Transverse colon (tissue), 4 donors: ENCODE results near the gene DGKD. TPM values are rescaled to one million over a fixed set of nuclear protein-coding genes. Genes with fewer than 3 reads are reported as not detected.

Experiments used
- DNase-seq: peaks from one replicate; pipeline ENCODE4 v3.0.0-alpha.2; 2019
- H3K27ac ChIP-seq, 4 donors: fragments of 200-600 bp; sonication (generic); 2 replicates each; pipeline ENCODE4 v1.5.1; 2016 to 2018; ENCODE audit warnings: inconsistent platforms in 4 of 4
- H3K27me3 ChIP-seq: fragments of 200-600 bp; sonication (generic); 2 replicates; pipeline ENCODE4 v1.5.1; 2017; ENCODE audit warnings: inconsistent platforms
- H3K36me3 ChIP-seq, 4 donors: fragments of 200-600 bp; sonication (generic); 2 replicates each; pipeline ENCODE4 v1.5.1; 2017 to 2019; ENCODE audit warnings: inconsistent platforms in 4 of 4
- H3K4me1 ChIP-seq, 4 donors: fragments of 200-600 bp; sonication (generic); 2 replicates each; pipeline ENCODE4 v1.5.1; 2017 to 2020; ENCODE audit warnings: inconsistent platforms in 4 of 4
- H3K4me3 ChIP-seq, 4 donors: fragments of 200-600 bp; sonication (generic); 1 replicate in 1 of 4; 2 replicates in 3 of 4; pipeline versions ENCODE4 v1.5.1 to v1.6.1; 2017 to 2019; ENCODE audit warnings: inconsistent platforms in 4 of 4
- H3K9me3 ChIP-seq, 2 donors: fragments of 200-600 bp; sonication (generic); 2 replicates each; pipeline ENCODE4 v1.5.1; 2017 to 2019; ENCODE audit warnings: inconsistent platforms in 2 of 2
- EP300 ChIP-seq: sonication (generic); formaldehyde crosslinking; IDR thresholded peaks from one replicate; pipeline ENCODE4 v1.6.1; 2017; ENCODE audit warnings: antibody characterized with exemption, low read depth
- POLR2A ChIP-seq: fragments of 450-650 bp; IDR thresholded peaks from one replicate; pipeline ENCODE4 v1.6.1; 2016; ENCODE audit warnings: antibody characterized with exemption, mild to moderate bottlenecking, moderate library complexity
- POLR2AphosphoS5 ChIP-seq, 3 donors: sonication (generic); formaldehyde crosslinking; IDR thresholded peaks; one replicate each; pipeline ENCODE4 v1.6.1; 2016; ENCODE audit warnings: antibody characterized with exemption in 3 of 3
- WGBS, 2 donors: methylation state at CpG; one replicate each; pipeline ENCODE4 v1.1.5; 2018; ENCODE audit warnings: low coverage in 1 of 2; 5-methylcytosine and 5-hydroxymethylcytosine counted together
- in situ Hi-C, 4 donors: fragments of 200-750 bp; cut with MboI; loops; one replicate each; pipeline versions ENCODE4 v1.15.0 to v1.15.1; 2017; ENCODE audit warnings: low sequenced_read_pairs in 3 of 4, low pct_ligation_motif_present in 1 of 4, low pct_unique_long_range_greater_than_20kb in 1 of 4
- intact Hi-C: fragments of 100-400 bp; cut with DNase I; formaldehyde crosslinking; loops from one replicate; pipeline ENCODE4 v1.15.1; 2023; ENCODE audit warnings: low total_unique reads
- total RNA-seq, 4 donors: library from RNA; depleted of rRNA; stranded (reverse); fragments of >200 nt; gene quantifications; one replicate each; pipeline ENCODE4 v1.1.0, GENCODE V29; 2016
- TF ChIP-seq, protein P1 (sequence below), 5 experiments: fragments of 200-600 bp in 3 of 5; fragments of 450-650 bp in 2 of 5; sonication (generic) in 3 of 5; IDR thresholded peaks; 1 replicate in 2 of 5; 2 replicates in 3 of 5; pipeline ENCODE4 v1.5.1; 2016 to 2017; ENCODE audit warnings: antibody characterized with exemption in 5 of 5, inconsistent platforms in 3 of 5, mild to moderate bottlenecking in 2 of 5, moderate library complexity in 1 of 5

Gene DGKD
- total RNA-seq, 4 donors from 2014 or later = 55.7 to 166 (median 91.5) TPM

DNA sequence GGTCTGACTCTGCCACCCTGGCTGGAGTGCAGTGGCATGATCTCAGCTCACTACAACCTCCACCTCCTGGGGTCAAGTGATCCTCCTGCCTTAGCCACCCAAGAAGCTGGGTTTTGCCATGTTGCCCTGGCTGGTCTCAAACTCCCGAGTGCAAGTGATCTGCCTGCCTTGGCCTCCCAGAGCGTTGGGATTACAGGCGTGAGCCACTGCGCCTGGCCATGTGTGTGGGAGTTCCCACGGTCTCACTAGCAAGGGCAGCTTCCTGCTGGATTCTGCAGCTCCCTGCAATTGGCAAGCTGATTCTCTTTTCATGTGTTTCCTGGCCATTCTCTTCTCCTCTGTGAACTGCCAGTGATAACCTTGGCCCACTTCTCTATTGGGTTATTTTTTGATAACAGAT, 128.3 kb downstream of the DGKD start:
- DNase-seq = no peak
- H3K4me3 ChIP-seq = no peak overlapping the region
- H3K27ac ChIP-seq = no peak overlapping the region
- peaks cover 0 to 6% (median 1%) of the 10 kb centered on the region in 4 donors for H3K4me1 ChIP-seq
- TF ChIP-seq POLR2A (no peak), POLR2AphosphoS5 (IDR thresholded peaks at IDR 0.05) (no peak), EP300 (no peak)
- TF ChIP-seq, protein P1, sequence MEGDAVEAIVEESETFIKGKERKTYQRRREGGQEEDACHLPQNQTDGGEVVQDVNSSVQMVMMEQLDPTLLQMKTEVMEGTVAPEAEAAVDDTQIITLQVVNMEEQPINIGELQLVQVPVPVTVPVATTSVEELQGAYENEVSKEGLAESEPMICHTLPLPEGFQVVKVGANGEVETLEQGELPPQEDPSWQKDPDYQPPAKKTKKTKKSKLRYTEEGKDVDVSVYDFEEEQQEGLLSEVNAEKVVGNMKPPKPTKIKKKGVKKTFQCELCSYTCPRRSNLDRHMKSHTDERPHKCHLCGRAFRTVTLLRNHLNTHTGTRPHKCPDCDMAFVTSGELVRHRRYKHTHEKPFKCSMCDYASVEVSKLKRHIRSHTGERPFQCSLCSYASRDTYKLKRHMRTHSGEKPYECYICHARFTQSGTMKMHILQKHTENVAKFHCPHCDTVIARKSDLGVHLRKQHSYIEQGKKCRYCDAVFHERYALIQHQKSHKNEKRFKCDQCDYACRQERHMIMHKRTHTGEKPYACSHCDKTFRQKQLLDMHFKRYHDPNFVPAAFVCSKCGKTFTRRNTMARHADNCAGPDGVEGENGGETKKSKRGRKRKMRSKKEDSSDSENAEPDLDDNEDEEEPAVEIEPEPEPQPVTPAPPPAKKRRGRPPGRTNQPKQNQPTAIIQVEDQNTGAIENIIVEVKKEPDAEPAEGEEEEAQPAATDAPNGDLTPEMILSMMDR (IDR thresholded peaks at IDR 0.05) = no peak
- WGBS, 2 donors = 80% methylated on average over 5 of the region's 5 CpGs; no CpG with 5 or more reads in 1 of the 2 donors
- no peaks in the 10 kb centered on the region for H3K9me3 ChIP-seq
- no peaks in the 10 kb centered on the region for H3K27me3 ChIP-seq
- in situ Hi-C loops (no loop called here), intact Hi-C loops (no loop called here)
- H3K36me3 ChIP-seq = peaks cover 0 to 38% (median 13%) of the 10 kb centered on the region in 4 donors

DNA sequence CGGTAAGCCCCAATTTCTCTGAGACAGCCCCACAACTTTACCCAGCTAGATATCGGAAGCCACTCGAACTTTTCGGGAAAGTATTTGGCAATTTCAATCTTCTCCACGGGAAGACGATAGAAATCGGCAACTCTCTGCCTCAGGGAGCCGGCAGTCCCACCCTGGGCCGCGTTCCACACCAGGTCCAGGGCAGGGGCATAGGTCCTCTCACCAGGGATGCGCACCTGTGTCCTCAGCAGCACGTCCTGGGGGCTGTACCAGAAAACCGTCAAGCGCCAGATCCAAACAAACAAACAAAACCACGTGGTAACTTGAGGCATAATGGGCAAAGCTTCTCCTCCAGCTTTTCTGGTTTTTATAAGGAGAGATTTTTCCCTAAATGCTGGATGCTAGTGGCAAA, 131.4 kb downstream of the DGKD start:
- TF ChIP-seq, protein P1 (IDR thresholded peaks at IDR 0.05) = no peak
- TF ChIP-seq EP300 (no peak), POLR2A (no peak), POLR2AphosphoS5 (IDR thresholded peaks at IDR 0.05) (no peak)
- 83 to 91% methylated on average over 5 to 15 of the region's 15 CpGs for WGBS, 2 donors
- in situ Hi-C loops (no loop called here), intact Hi-C loops (no loop called here)
- Histone ChIP-seq H3K4me3 (no peak overlapping the region), H3K4me1 (peaks cover 0 to 3% (median under 1%) of the 10 kb centered on the region in 4 donors), H3K27ac (no peak overlapping the region), H3K9me3 (no peaks in the 10 kb centered on the region), H3K27me3 (no peaks in the 10 kb centered on the region), H3K36me3 (peaks cover 0 to 44% (median 10%) of the 10 kb centered on the region in 4 donors)
- no peak for DNase-seq

DNA sequence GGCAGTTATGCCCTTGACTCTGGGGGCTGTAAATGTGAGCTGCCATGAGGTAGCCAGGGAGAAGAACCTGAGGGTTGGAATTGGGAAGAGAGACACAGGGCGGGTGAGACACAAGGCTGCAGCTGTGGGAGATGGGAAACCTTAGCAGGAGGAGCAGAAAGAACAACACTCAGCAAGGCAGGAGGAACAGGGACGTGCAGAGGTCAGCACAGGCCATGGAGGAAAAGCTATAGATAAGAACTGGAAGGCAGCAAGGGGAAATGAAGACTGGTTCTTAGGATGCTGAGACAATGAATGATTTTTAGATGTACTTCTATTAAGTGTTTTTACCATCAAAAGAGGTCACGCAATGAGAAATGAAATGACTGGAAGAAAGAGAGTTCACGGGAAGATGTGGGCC, 132.1 kb downstream of the DGKD start:
- H3K4me1 ChIP-seq = no peaks in the 10 kb centered on the region
- H3K27ac ChIP-seq = no peak overlapping the region
- intact Hi-C loops = no loop called here
- H3K36me3 ChIP-seq = peaks cover 0 to 44% (median 13%) of the 10 kb centered on the region in 4 donors
- no peaks in the 10 kb centered on the region for H3K9me3 ChIP-seq
- no peaks in the 10 kb centered on the region for H3K27me3 ChIP-seq
- no peak overlapping the region for H3K4me3 ChIP-seq
- TF ChIP-seq, protein P1 (IDR thresholded peaks at IDR 0.05) = no peak
- no peak for TF ChIP-seq POLR2AphosphoS5 (IDR thresholded peaks at IDR 0.05)
- no peak for TF ChIP-seq EP300
- no peak for TF ChIP-seq POLR2A
- 85 to 94% methylated on average over 2 to 4 of the region's 4 CpGs for WGBS, 2 donors
- DNase-seq = no peak
- in situ Hi-C loops = no loop called here

DNA sequence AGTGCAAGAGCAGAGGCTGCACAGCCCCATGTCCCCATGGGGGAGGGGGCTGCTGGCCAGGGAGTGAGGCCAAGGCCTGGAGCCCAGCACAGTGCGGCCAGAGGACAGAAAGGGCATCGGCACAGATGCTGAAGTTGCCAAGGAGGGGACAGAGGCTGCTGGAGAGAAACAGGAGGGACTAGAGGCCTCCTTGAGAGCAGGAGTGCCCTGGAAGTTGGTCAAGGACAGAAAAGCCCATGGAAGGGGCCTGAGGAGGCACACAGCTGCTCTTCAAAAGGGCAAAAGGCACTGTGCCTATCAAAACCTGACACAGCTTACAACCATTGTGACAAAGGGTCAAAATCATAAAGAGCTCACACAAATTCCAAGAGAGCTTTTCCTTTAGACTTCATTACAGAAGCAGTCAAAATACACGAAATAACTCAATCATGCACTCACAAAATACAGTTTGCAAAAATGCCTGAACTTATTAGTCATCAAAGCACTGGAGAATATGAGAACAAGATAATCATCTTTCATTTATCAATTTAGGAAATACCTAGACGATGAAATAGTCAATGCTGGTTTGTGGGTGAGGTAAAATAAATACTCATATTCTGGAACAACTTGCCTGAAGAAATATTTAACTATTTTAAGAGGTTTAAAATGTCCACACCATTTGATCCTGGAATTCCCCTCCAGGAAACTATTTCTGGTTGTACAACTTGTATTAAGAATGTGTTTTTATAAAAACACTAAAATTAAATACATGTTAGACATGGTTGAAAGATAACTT, 132.7 kb downstream of the DGKD start:
- WGBS, 2 donors = 53 to 78% methylated on average over 2 to 4 of the region's 4 CpGs
- DNase-seq = no peak
- H3K9me3 ChIP-seq = no peaks in the 10 kb centered on the region
- H3K4me1 ChIP-seq = no peaks in the 10 kb centered on the region
- TF ChIP-seq POLR2AphosphoS5 (IDR thresholded peaks at IDR 0.05) (no peak), EP300 (no peak), POLR2A (no peak)
- TF ChIP-seq, protein P1 (IDR thresholded peaks at IDR 0.05) = no peak
- H3K4me3 ChIP-seq = no peak overlapping the region
- H3K27me3 ChIP-seq = no peaks in the 10 kb centered on the region
- in situ Hi-C loops = no loop called here
- H3K36me3 ChIP-seq = peaks cover 0 to 45% (median 13%) of the 10 kb centered on the region in 4 donors
- H3K27ac ChIP-seq = no peak overlapping the region
- intact Hi-C loops = no loop called here
